ENCODE results near the gene RNF38.

RNF38 gene

GRCh38 chr9:36364577-36364976 is 35.5 kb downstream of the RNF38 start:
- TF ChIP-seq CTCF (IDR thresholded peaks at IDR 0.05) = no peak

GRCh38 chr9:36363448-36363847 is 36.6 kb downstream of the RNF38 start:
- no peak for TF ChIP-seq CTCF (IDR thresholded peaks at IDR 0.05)

GRCh38 chr9:36358486-36358885 is 41.6 kb downstream of the RNF38 start:
- TF ChIP-seq CTCF (IDR thresholded peaks at IDR 0.05) = no peak

- no peak for TF ChIP-seq CTCF (IDR thresholded peaks at IDR 0.05)
Observed at GRCh38 chr9:36357639-36358038, 42.4 kb downstream of the RNF38 start.

- no peak for TF ChIP-seq CTCF (IDR thresholded peaks at IDR 0.05)
Observed at GRCh38 chr9:36346569-36346968, 53.5 kb downstream of the RNF38 start.

GRCh38 chr9:36345103-36345846 is 54.8 kb downstream of the RNF38 start:
- no peak for TF ChIP-seq CTCF (IDR thresholded peaks at IDR 0.05)

- no peak for TF ChIP-seq CTCF (IDR thresholded peaks at IDR 0.05)
Observed at GRCh38 chr9:36341936-36342577, 58.0 kb downstream of the RNF38 start.
